GM23338 (cell line): ENCODE results near the gene GJA3. TPM values are rescaled to one million over a fixed set of nuclear protein-coding genes. Genes with fewer than 3 reads are reported as not detected.

Experiments used
- ATAC-seq: fragments of 200-7000 bp; cut with Tn5 transposase; 3 replicates; pipeline ENCODE4 v1.9.1; 2020
- DNase-seq: peaks from one replicate; pipeline ENCODE4 v3.0.0-alpha.2; 2015; ENCODE audit warnings: low spot score
- H2AFZ ChIP-seq: fragments of 200-600 bp; sonication (generic); 2 replicates; pipeline ENCODE4 v1.8.0; 2016; ENCODE audit warnings: antibody characterized with exemption, mild to moderate bottlenecking, moderate library complexity
- H3F3A ChIP-seq: fragments of 200-600 bp; sonication (generic); replicated peaks from 2 replicates; pipeline ENCODE4 v1.8.0; 2017; ENCODE audit warnings: antibody characterized with exemption, mixed run types, low read depth
- H3K27ac ChIP-seq: fragments of 200-600 bp; sonication (generic); 2 replicates; pipeline ENCODE4 v1.6.1; 2016; ENCODE audit warnings: low read depth
- H3K27me3 ChIP-seq: fragments of 200-600 bp; sonication (generic); 2 replicates; pipeline ENCODE4 v1.8.0; 2016; ENCODE audit warnings: mild to moderate bottlenecking, mixed run types, moderate library complexity; ENCODE audit not compliant: insufficient read depth
- H3K36me3 ChIP-seq: fragments of 200-600 bp; sonication (generic); 2 replicates; pipeline ENCODE4 v1.8.0; 2016; ENCODE audit warnings: mild to moderate bottlenecking; ENCODE audit not compliant: insufficient read depth
- H3K4me1 ChIP-seq: fragments of 200-600 bp; sonication (generic); 2 replicates; pipeline ENCODE4 v1.8.0; 2016; ENCODE audit warnings: mild to moderate bottlenecking, moderate library complexity; ENCODE audit not compliant: insufficient read depth
- H3K4me2 ChIP-seq: fragments of 200-600 bp; sonication (generic); 2 replicates; pipeline ENCODE4 v1.7.1; 2017; ENCODE audit warnings: mixed run types
- H3K4me3 ChIP-seq: fragments of 200-600 bp; sonication (generic); 2 replicates; pipeline ENCODE4 v1.6.1; 2016; ENCODE audit warnings: mixed run types
- H3K79me2 ChIP-seq: fragments of 200-600 bp; sonication (generic); replicated peaks from 2 replicates; pipeline ENCODE4 v1.8.0; 2017; ENCODE audit warnings: mild to moderate bottlenecking; ENCODE audit not compliant: insufficient read depth
- H3K9me2 ChIP-seq: fragments of 200-600 bp; sonication (generic); 2 replicates; pipeline ENCODE4 v1.8.0; 2017; ENCODE audit not compliant: insufficient read depth
- H4K20me1 ChIP-seq: fragments of 200-600 bp; sonication (generic); replicated peaks from 2 replicates; pipeline ENCODE4 v1.8.0; 2017; ENCODE audit warnings: mild to moderate bottlenecking; ENCODE audit not compliant: insufficient read depth
- H3K27ac Mint-ChIP-seq: 2 replicates; pipeline ENCODE4 v1.8.0; 2020; ENCODE audit warnings: inconsistent platforms, mild to moderate bottlenecking, moderate library complexity, mixed read lengths
- H3K27me3 Mint-ChIP-seq: 3 replicates; pipeline ENCODE4 v1.8.0; 2022; ENCODE audit warnings: low read depth, mild to moderate bottlenecking, moderate library complexity, mixed read lengths, inconsistent platforms; ENCODE audit not compliant: insufficient read depth, poor library complexity
- H3K36me3 Mint-ChIP-seq: 3 replicates; pipeline ENCODE4 v1.8.0; 2021; ENCODE audit warnings: low read depth, mild to moderate bottlenecking, inconsistent platforms, moderate library complexity, mixed read lengths
- H3K4me1 Mint-ChIP-seq: 3 replicates; pipeline ENCODE4 v1.8.0; 2020; ENCODE audit warnings: mild to moderate bottlenecking, inconsistent platforms, mixed read lengths
- H3K4me3 Mint-ChIP-seq: 3 replicates; pipeline ENCODE4 v1.8.0; 2021; ENCODE audit warnings: moderate library complexity, mild to moderate bottlenecking, inconsistent platforms, mixed read lengths
- H3K9me3 Mint-ChIP-seq: 3 replicates; pipeline ENCODE4 v1.8.0; 2020; ENCODE audit warnings: moderate library complexity, mild to moderate bottlenecking, inconsistent platforms, mixed read lengths
- CREB1 ChIP-seq: fragments of 250-450 bp; sonication (Bioruptor Pico); IDR thresholded peaks from 2 replicates; pipeline ENCODE4 v1.5.0; 2020; ENCODE audit warnings: low read depth, mild to moderate bottlenecking, moderate library complexity
- CTCF ChIP-seq, 2 experiments: fragments of 200-600 bp in 1 of 2; sonication (generic) in 1 of 2; conservative IDR thresholded peaks; 2 replicates each; pipeline versions ENCODE4 v1.5.1 to v1.6.1; 2016 to 2017; ENCODE audit warnings: antibody characterized with exemption in 2 of 2, low read depth in 2 of 2, mild to moderate bottlenecking in 2 of 2, moderate library complexity in 1 of 2
- EZH2 ChIP-seq: fragments of 200-600 bp; sonication (generic); IDR thresholded peaks from one replicate; pipeline ENCODE4 v1.8.0; 2017; ENCODE audit warnings: antibody characterized with exemption, mild to moderate bottlenecking, low read depth; ENCODE audit not compliant: unreplicated experiment
- EZH2phosphoT487 ChIP-seq: fragments of 200-600 bp; sonication (generic); IDR thresholded peaks from one replicate; pipeline ENCODE4 v1.8.1; 2018; ENCODE audit warnings: antibody characterized with exemption; ENCODE audit not compliant: unreplicated experiment
- JUNB ChIP-seq: IDR thresholded peaks from one replicate; pipeline ENCODE4 v1.6.1; 2016; ENCODE audit warnings: antibody characterized with exemption; ENCODE audit not compliant: unreplicated experiment
- ZNF114 ChIP-seq: fragments of 250-450 bp; sonication (Bioruptor Pico); IDR thresholded peaks from 2 replicates; pipeline ENCODE4 v1.5.0; 2020; ENCODE audit warnings: mild to moderate bottlenecking, moderate library complexity
- ZNF462 ChIP-seq: fragments of 250-450 bp; sonication (Bioruptor Pico); IDR thresholded peaks from 2 replicates; pipeline ENCODE4 v1.5.0; 2020; ENCODE audit warnings: mild to moderate bottlenecking, moderate library complexity
- polyA plus RNA-seq: library from polyadenylated mRNA; unstranded; fragments of >200 nt; fragmentation: Nextera tagmentation; extraction: Ambion mirVana; gene quantifications from 2 replicates; pipeline ENCODE4 v1.2.1, GENCODE V29; 2016
- total RNA-seq: library from RNA; depleted of rRNA; stranded (reverse); fragments of >200 nt; shearing (Covaris generic); gene quantifications from 2 replicates; pipeline ENCODE4 v1.2.3, GENCODE V29; 2014

GJA3 gene
- total and polyA plus RNA-seq, 2 experiments from 2014 or later, result 0.17 to 0.23 TPM

- no peak for TF ChIP-seq ZNF462 (CRISPR knock-in tag)
- no peak for TF ChIP-seq CREB1
- TF ChIP-seq JUNB, result no peak
Measured at GRCh38 chr13:20165417-20166257, 4.8 kb upstream of the GJA3 start (continued).

- no peak for DNase-seq
- H3K4me2 ChIP-seq, result peak overlapping the region; percentile 84
- H3K36me3 ChIP-seq, result no peaks in the 10 kb centered on the region
- H3K4me1 Mint-ChIP-seq, result peaks cover 4% of the 10 kb centered on the region
- H3K27me3 Mint-ChIP-seq, result peaks cover 44% of the 10 kb centered on the region
- H3K27ac ChIP-seq, result no peak overlapping the region
- no peaks in the 10 kb centered on the region for H3K9me2 ChIP-seq
- no peaks in the 10 kb centered on the region; the same call in 2 of the 3 replicates for H3K9me3 Mint-ChIP-seq
- H3K4me3 ChIP-seq, result peak overlapping the region; percentile 64
- H2AFZ ChIP-seq, result peak overlapping the region; percentile 98
- H4K20me1 ChIP-seq, result 0 out of 2 replicates have a peak, but pooled peaks cover 4% of the 10 kb centered on the region
- TF ChIP-seq EZH2phosphoT487 (peak; percentile 33), EZH2 (peak; percentile 75), CTCF (conservative IDR thresholded peaks at IDR 0.05; ENCODE audit: low read depth in 2 of 2) (no peak), ZNF114 (CRISPR knock-in tag) (no peak)
- ATAC-seq, result peak; percentile 14
- H3K79me2 ChIP-seq, result no peaks in the 10 kb centered on the region
- peak overlapping the region; percentile 70 for H3K4me3 Mint-ChIP-seq
- no peak overlapping the region for H3K27ac Mint-ChIP-seq
- no peaks in the 10 kb centered on the region; the same call in 2 of the 3 replicates for H3K36me3 Mint-ChIP-seq
- peaks cover 63% of the 10 kb centered on the region for H3K27me3 ChIP-seq
- 0 out of 2 replicates have a peak, but pooled peaks cover 3% of the 10 kb centered on the region for H3F3A ChIP-seq
- peaks cover 12% of the 10 kb centered on the region for H3K4me1 ChIP-seq
Measured at GRCh38 chr13:20161951-20162300, 1.1 kb upstream of the GJA3 start.
